ENCODE data around the gene APRT. TPM values are rescaled to one million over a fixed set of nuclear protein-coding genes. Genes with fewer than 3 reads are reported as not detected.

Gene APRT
- total and polyA plus RNA-seq, 2 of the 8 experiments (the other 6 are each of a cell fraction or from before 2014, with no cell fraction given): 221 to 267 TPM

- Histone ChIP-seq H3K79me1 (ENCODE audit: low read depth, low read length) (0 out of 2 replicates have a peak, but pooled peaks cover 3% of the 10 kb centered on the region), H3K9ac (replicated peaks in 1 of 4; ENCODE audit: extremely low read depth in 1 of 4, low read depth in 3 of 4, low read length in 3 of 4) (no peak overlapping the region), H2BK5ac (ENCODE audit: low read depth, low read length) (no peak overlapping the region), H3K36me3 (ENCODE audit: control insufficient read depth in 2 of 4, insufficient read depth in 4 of 4, low read length in 3 of 4) (0 out of 8 replicates have a peak, but pooled peaks cover 0 to 3% (median under 1%) of the 10 kb centered on the region in 4 experiments), H2AFZ (ENCODE audit: low read length) (no peak overlapping the region), H3K18ac (ENCODE audit: extremely low read depth, low read length) (no peak overlapping the region; the same call in 1 of the 2 replicates), H3K4me3 (ENCODE audit: extremely low read depth in 1 of 4, insufficient read depth in 2 of 4, low read depth in 3 of 4, low read length in 4 of 4) (no peak overlapping the region), H3K27me3 (replicated peaks in 1 of 4; ENCODE audit: control insufficient read depth in 3 of 4, extremely low read depth in 1 of 4, insufficient read depth in 3 of 4, low read length in 3 of 4) (no peaks in the 10 kb centered on the region), H2BK15ac (ENCODE audit: low read length) (no peak overlapping the region), H2BK120ac (replicated peaks; ENCODE audit: low read depth, low read length) (no peak overlapping the region), H3K4me2 (ENCODE audit: insufficient read depth in 1 of 2, low read depth in 2 of 2, low read length in 2 of 2) (no peak overlapping the region), H3K14ac (ENCODE audit: insufficient read length) (no peak overlapping the region), H2BK12ac (ENCODE audit: low read depth, low read length) (no peak overlapping the region), H3K4ac (replicated peaks; ENCODE audit: insufficient read length, low read depth, low read length) (no peak overlapping the region), H2BK20ac (ENCODE audit: low read length) (no peak overlapping the region), H3K4me1 (replicated peaks in 1 of 4; ENCODE audit: control insufficient read depth in 3 of 4, insufficient read depth in 4 of 4, low read length in 3 of 4) (0 out of 7 replicates have a peak, but pooled peaks cover 0 to 2% (median 0%) of the 10 kb centered on the region in 4 experiments), H3K23ac (ENCODE audit: insufficient read length) (no peak overlapping the region), H3K9me3 (ENCODE audit: insufficient read depth in 2 of 2, low read depth in 1 of 2, low read length in 1 of 2) (no peaks in the 10 kb centered on the region), H3K56ac (replicated peaks; ENCODE audit: insufficient read length, low read depth, low read length) (no peak overlapping the region), H3K27ac (ENCODE audit: low read depth, low read length) (no peak overlapping the region), H3K23me2 (ENCODE audit: low read depth, low read length) (no peaks in the 10 kb centered on the region), H2AK5ac (ENCODE audit: low read depth, low read length) (no peak overlapping the region), H4K20me1 (replicated peaks in 1 of 2; ENCODE audit: control insufficient read depth in 1 of 2, insufficient read depth in 2 of 2, low read length in 2 of 2) (peaks cover 1 to 2% of the 10 kb centered on the region in 2 experiments), H4K8ac (ENCODE audit: extremely low read depth, insufficient read depth, low read length) (peak overlapping the region; percentile 35; the same call in 1 of the 2 replicates), H4K91ac (replicated peaks; ENCODE audit: insufficient read length, low read length) (no peak overlapping the region), H3K79me2 (ENCODE audit: control insufficient read depth in 1 of 2, insufficient read depth in 2 of 2, low read length in 2 of 2) (no peaks in the 10 kb centered on the region), H4K5ac (ENCODE audit: insufficient read length, low read depth, low read length) (no peak overlapping the region)
- FAIRE-seq: no peak
- ChIA-PET CTCF (ENCODE audit: partially characterized antibody) (interaction anchor here (1.6 to 1.9 kb wide), 2 partner anchors 12 to 19 kb away, joined by 5 to 10 read pairs; no protein-coding TSS in a partner anchor), POLR2A (ENCODE audit: partially characterized antibody) (no interaction called here)
- no peak for DNase-seq (ENCODE audit: low read depth in 1 of 2, low spot score in 2 of 2)
- TF ChIP-seq RAD21 (IDR thresholded peaks at IDR 0.05 in 1 of 2, conservative IDR thresholded peaks at IDR 0.05 in 1 of 2; ENCODE audit: low read depth in 2 of 2, low read length in 2 of 2): peak; percentile 13 to 14; a peak in 1 of 4 replicates
- no peak for TF ChIP-seq RXRA (IDR thresholded peaks at IDR 0.05; ENCODE audit: insufficient read depth, low read depth, low read length)
- peak in 2 of 3 experiments; percentile 28 to 53; a peak in 2 of 4 replicates for TF ChIP-seq CTCF (IDR thresholded peaks at IDR 0.05; ENCODE audit: control extremely low read depth in 1 of 3, insufficient read depth in 1 of 3, low read depth in 1 of 3, low read length in 3 of 3)
- TF ChIP-seq CHD2 (IDR thresholded peaks at IDR 0.05; ENCODE audit: low read length): no peak
- TF ChIP-seq RNF2 (IDR thresholded peaks at IDR 0.05; ENCODE audit: borderline replicate concordance, low read depth, low read length, missing control alignments, poor library complexity, severe bottlenecking): no peak
- WGBS, 2 experiments (ENCODE audit: extremely low coverage in 1 of 2, insufficient coverage in 1 of 2, insufficient read length in 1 of 2, insufficient replicate concordance in 2 of 2, low coverage in 1 of 2, low lambda C conversion rate in 2 of 2, missing lambda C conversion rate in 1 of 2): 87% methylated on average over 11 of the region's 13 CpGs; no CpG with 5 or more reads in 1 of the 2 experiments
Observed at GRCh38 chr16:88831838-88832237, 20.1 kb upstream of the APRT start.

Data from H1 (cell line).